ENCODE measurements around the gene TRIM50. TPM values are rescaled to one million over a fixed set of nuclear protein-coding genes. Genes with fewer than 3 reads are reported as not detected.
"Not testable (repeated sequence)": the region's sequence is repeated elsewhere in the genome, so short reads cannot be mapped to it uniquely, and the experiment has no call there.

Gene TRIM50
- polyA plus RNA-seq, result not detected in 2 replicates
- polyA minus RNA-seq, result not detected in 2 replicates

GRCh38 chr7:73327922-73328321 is at the start of gene TRIM50, which contains the start of gene FKBP6:
TSS of gene TRIM50 (minus strand) at chr7:73328082. CDS start at chr7:73324787, 3,295 bp downstream.
TSS of gene FKBP6 (plus strand) at chr7:73328161. CDS start at chr7:73328429, 268 bp downstream.
- not testable (repeated sequence) for H3K4me2 ChIP-seq (ENCODE audit: low read length); H2AFZ ChIP-seq (ENCODE audit: low read depth, low read length); H3K4me3 ChIP-seq (ENCODE audit: low read length); H3K79me2 ChIP-seq (replicated peaks; ENCODE audit: insufficient read depth, low read length); H3K9me2 ChIP-seq (ENCODE audit: insufficient read depth, low read length); H3K27ac ChIP-seq (ENCODE audit: low read length); H3K27me3 ChIP-seq (ENCODE audit: insufficient read depth, low read depth, low read length); H4K20me1 ChIP-seq (ENCODE audit: insufficient read depth); H3K9ac ChIP-seq (ENCODE audit: low read length); H3K9me3 ChIP-seq (ENCODE audit: low read length); H3K36me3 ChIP-seq (ENCODE audit: insufficient read depth, low read length); H3F3A ChIP-seq (ENCODE audit: insufficient read depth, low read length, poor library complexity, severe bottlenecking)

GRCh38 chr7:73376671-73377412 is 49.0 kb upstream of the TRIM50 start:
- no peak overlapping the region for H3K4me2 ChIP-seq (ENCODE audit: low read length)
- no peaks in the 10 kb centered on the region for H3K9me2 ChIP-seq (ENCODE audit: insufficient read depth, low read length)
- no peak overlapping the region for H3K4me3 ChIP-seq (ENCODE audit: low read length)
- no peak overlapping the region for H3K27ac ChIP-seq (ENCODE audit: low read length)
- no peak overlapping the region for H2AFZ ChIP-seq (ENCODE audit: low read depth, low read length)
- H3K79me2 ChIP-seq (replicated peaks; ENCODE audit: insufficient read depth, low read length), result no peaks in the 10 kb centered on the region
- H3F3A ChIP-seq (ENCODE audit: insufficient read depth, low read length, poor library complexity, severe bottlenecking), result no peaks in the 10 kb centered on the region
- no peaks in the 10 kb centered on the region for H4K20me1 ChIP-seq (ENCODE audit: insufficient read depth)
- no peaks in the 10 kb centered on the region for H3K27me3 ChIP-seq (ENCODE audit: insufficient read depth, low read depth, low read length)
- no peak overlapping the region for H3K9ac ChIP-seq (ENCODE audit: low read length)
- no peaks in the 10 kb centered on the region for H3K9me3 ChIP-seq (ENCODE audit: low read length)
- H3K36me3 ChIP-seq (ENCODE audit: insufficient read depth, low read length), result no peaks in the 10 kb centered on the region
- no peak for TF ChIP-seq EP300 (conservative IDR thresholded peaks at IDR 0.05; ENCODE audit: poor library complexity, severe bottlenecking)

- H3K9ac ChIP-seq (ENCODE audit: low read length); H3K9me2 ChIP-seq (ENCODE audit: insufficient read depth, low read length); H3K36me3 ChIP-seq (ENCODE audit: insufficient read depth, low read length); H3K79me2 ChIP-seq (replicated peaks; ENCODE audit: insufficient read depth, low read length); H3K27me3 ChIP-seq (ENCODE audit: insufficient read depth, low read depth, low read length); H4K20me1 ChIP-seq (ENCODE audit: insufficient read depth); H2AFZ ChIP-seq (ENCODE audit: low read depth, low read length); H3F3A ChIP-seq (ENCODE audit: insufficient read depth, low read length, poor library complexity, severe bottlenecking); H3K4me3 ChIP-seq (ENCODE audit: low read length); H3K27ac ChIP-seq (ENCODE audit: low read length); H3K9me3 ChIP-seq (ENCODE audit: low read length); H3K4me2 ChIP-seq (ENCODE audit: low read length): not testable (repeated sequence)
These were observed 48.4 kb upstream of the TRIM50 start for GRCh38 chr7:73376262-73376661.

GRCh38 chr7:73373741-73374140 is 45.9 kb upstream of the TRIM50 start:
- Histone ChIP-seq H3F3A (ENCODE audit: insufficient read depth, low read length, poor library complexity, severe bottlenecking) (no peaks in the 10 kb centered on the region), H3K9me3 (ENCODE audit: low read length) (no peaks in the 10 kb centered on the region), H2AFZ (ENCODE audit: low read depth, low read length) (no peak overlapping the region), H4K20me1 (ENCODE audit: insufficient read depth) (no peaks in the 10 kb centered on the region), H3K79me2 (replicated peaks; ENCODE audit: insufficient read depth, low read length) (no peaks in the 10 kb centered on the region), H3K27ac (ENCODE audit: low read length) (no peak overlapping the region), H3K4me2 (ENCODE audit: low read length) (no peak overlapping the region), H3K9ac (ENCODE audit: low read length) (no peak overlapping the region), H3K36me3 (ENCODE audit: insufficient read depth, low read length) (no peaks in the 10 kb centered on the region), H3K4me3 (ENCODE audit: low read length) (no peak overlapping the region), H3K9me2 (ENCODE audit: insufficient read depth, low read length) (no peaks in the 10 kb centered on the region), H3K27me3 (ENCODE audit: insufficient read depth, low read depth, low read length) (no peaks in the 10 kb centered on the region)
- TF ChIP-seq SMC3 (conservative IDR thresholded peaks at IDR 0.05; ENCODE audit: poor library complexity) (no peak), TAF1 (IDR thresholded peaks at IDR 0.05; ENCODE audit: low read depth) (no peak), MXI1 (conservative IDR thresholded peaks at IDR 0.05; ENCODE audit: poor library complexity, severe bottlenecking) (no peak), CTCF (IDR thresholded peaks at IDR 0.05; ENCODE audit: poor library complexity, severe bottlenecking) (no peak), POLR2AphosphoS5 (IDR thresholded peaks at IDR 0.05) (no peak), EP300 (conservative IDR thresholded peaks at IDR 0.05; ENCODE audit: poor library complexity, severe bottlenecking) (no peak)
